ENCODE results near the gene TAS2R42.
A peak's percentile ranks its signal among the peaks of the same experiment; 100 is the strongest.

The TAS2R42 gene

GRCh38 chr12:11186837-11187236 lies at the start of gene TAS2R42:
TAS2R42 (minus strand) TSS chr12:11186937; CDS start chr12:11186937, 0 bp downstream.
- DNase-seq = no peak

GRCh38 chr12:11233532-11233931 lies 46.8 kb upstream of the TAS2R42 start:
- DNase-seq = no peak

GRCh38 chr12:11228296-11228879 lies 41.7 kb upstream of the TAS2R42 start:
- DNase-seq = peak; percentile 47 to 80 (median 56)

GRCh38 chr12:11227373-11227772 lies 40.6 kb upstream of the TAS2R42 start:
- no peak for DNase-seq

- DNase-seq = peak in 1 of 3 experiments; percentile 15
Observed at GRCh38 chr12:11209113-11209512, 22.4 kb upstream of the TAS2R42 start.

- DNase-seq = no peak
Observed at GRCh38 chr12:11204173-11204572, 17.4 kb upstream of the TAS2R42 start.

GRCh38 chr12:11202811-11203210 lies 16.1 kb upstream of the TAS2R42 start:
- no peak for DNase-seq

- DNase-seq = peak in 1 of 3 experiments; percentile 68
Observed at GRCh38 chr12:11183011-11183410, 3.7 kb downstream of the TAS2R42 start.

GRCh38 chr12:11182529-11182928 lies 4.2 kb downstream of the TAS2R42 start:
- DNase-seq = no peak

GRCh38 chr12:11178250-11178649 lies 8.5 kb downstream of the TAS2R42 start:
- DNase-seq = no peak

- peak in 2 of 3 experiments; percentile 17 to 79 for DNase-seq
Observed at GRCh38 chr12:11174022-11174421, 12.7 kb downstream of the TAS2R42 start.

- DNase-seq = peak; percentile 37 to 90 (median 64)
Observed at GRCh38 chr12:11171969-11172675, 14.6 kb downstream of the TAS2R42 start.

GRCh38 chr12:11171145-11171968 lies 15.4 kb downstream of the TAS2R42 start, which contains the start of gene SMIM10L1:
SMIM10L1 (plus strand) TSS chr12:11171194; CDS start chr12:11171357, 163 bp downstream.
- peak; percentile 94 to 98 (median 96) for DNase-seq

GRCh38 chr12:11170810-11171144 lies 16.0 kb downstream of the TAS2R42 start:
- DNase-seq = no peak

- no peak for DNase-seq
Observed at GRCh38 chr12:11166300-11166699, 20.4 kb downstream of the TAS2R42 start.

GRCh38 chr12:11164384-11164783 lies 22.4 kb downstream of the TAS2R42 start:
- DNase-seq = no peak

- peak in 1 of 3 experiments; percentile 6 for DNase-seq
Observed at GRCh38 chr12:11162502-11162901, 24.2 kb downstream of the TAS2R42 start.

GRCh38 chr12:11158885-11159444 lies 27.8 kb downstream of the TAS2R42 start:
- DNase-seq = no peak

- DNase-seq = no peak
Observed at GRCh38 chr12:11154400-11154925, 32.3 kb downstream of the TAS2R42 start.

GRCh38 chr12:11152725-11153124 lies 34.0 kb downstream of the TAS2R42 start:
- DNase-seq = no peak

GRCh38 chr12:11150832-11151231 lies 35.9 kb downstream of the TAS2R42 start:
- no peak for DNase-seq

- DNase-seq = no peak
Observed at GRCh38 chr12:11147420-11147819, 39.3 kb downstream of the TAS2R42 start.

- DNase-seq = no peak
Observed at GRCh38 chr12:11144297-11144696, 42.4 kb downstream of the TAS2R42 start.

Measured in NCI-H1417 (cell line).